GM12891 (cell line): ENCODE results near the gene ASCL4.

Experiments
- PAX5 ChIP-seq: IDR thresholded peaks from 2 replicates; pipeline ENCODE4 v1.6.1; 2011; ENCODE audit warnings: low read length, moderate library complexity, mild to moderate bottlenecking; ENCODE audit not compliant: insufficient read depth, severe bottlenecking
- POLR2AphosphoS5 ChIP-seq: IDR thresholded peaks from 2 replicates; pipeline ENCODE4 v1.6.1; 2011; ENCODE audit warnings: low read depth, low read length, control low read depth
- POU2F2 ChIP-seq: IDR thresholded peaks from 2 replicates; pipeline ENCODE4 v1.6.1; 2011; ENCODE audit warnings: low read depth, mild to moderate bottlenecking, control low read depth, low read length, moderate library complexity
- TAF1 ChIP-seq: IDR thresholded peaks from 2 replicates; pipeline ENCODE4 v1.6.1; 2011; ENCODE audit warnings: low read depth, low read length, control low read depth

GRCh38 chr12:107761502-107761904 lies 13.0 kb upstream of the ASCL4 start:
- no peak for TF ChIP-seq POLR2AphosphoS5
- no peak for TF ChIP-seq POU2F2
- TF ChIP-seq TAF1: no peak
- no peak for TF ChIP-seq PAX5
